Activated T-helper 1 cell treated with anti-CD3 and anti-CD28 coated beads, Interleukin-2, amount 50 U/mL, for 16 hours (primary cell): ENCODE measurements around the gene CD44.
"Not testable (repeated sequence)": the region's sequence is repeated elsewhere in the genome, so short reads cannot be mapped to it uniquely, and the experiment has no call there.

Experiments
- DNase-seq, 2 donors: peaks; one replicate each; pipeline ENCODE4 v3.0.0-alpha.2; 2020; ENCODE audit warnings: low read depth in 1 of 2, low spot score in 1 of 2

CD44 gene

DNA sequence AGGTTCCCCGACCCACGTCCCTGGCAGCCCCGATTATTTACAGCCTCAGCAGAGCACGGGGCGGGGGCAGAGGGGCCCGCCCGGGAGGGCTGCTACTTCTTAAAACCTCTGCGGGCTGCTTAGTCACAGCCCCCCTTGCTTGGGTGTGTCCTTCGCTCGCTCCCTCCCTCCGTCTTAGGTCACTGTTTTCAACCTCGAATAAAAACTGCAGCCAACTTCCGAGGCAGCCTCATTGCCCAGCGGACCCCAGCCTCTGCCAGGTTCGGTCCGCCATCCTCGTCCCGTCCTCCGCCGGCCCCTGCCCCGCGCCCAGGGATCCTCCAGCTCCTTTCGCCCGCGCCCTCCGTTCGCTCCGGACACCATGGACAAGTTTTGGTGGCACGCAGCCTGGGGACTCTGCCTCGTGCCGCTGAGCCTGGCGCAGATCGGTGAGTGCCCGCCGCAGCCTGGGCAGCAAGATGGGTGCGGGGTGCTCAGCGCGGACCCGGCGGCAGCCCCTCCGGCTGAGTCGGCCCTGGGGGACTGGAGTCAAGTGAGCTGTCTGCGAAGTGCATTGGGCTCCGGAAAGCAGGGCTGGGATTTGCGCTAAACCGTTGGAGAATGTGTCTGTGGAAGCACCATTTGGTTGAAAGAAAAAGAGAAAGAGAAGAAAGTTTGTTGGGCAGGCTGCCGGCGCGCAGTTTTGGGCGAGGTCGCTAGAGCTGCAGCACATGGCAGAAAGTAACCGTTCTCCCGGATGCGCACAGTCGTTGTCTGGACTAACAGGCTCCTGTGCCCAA is at the start of gene CD44:
Gene CD44, plus strand, starts transcription at position 229 of the 779 bp plus-strand sequence. Its CDS starts 133 bp downstream, at position 362.
- peak; percentile 53 to 70 for DNase-seq

DNA sequence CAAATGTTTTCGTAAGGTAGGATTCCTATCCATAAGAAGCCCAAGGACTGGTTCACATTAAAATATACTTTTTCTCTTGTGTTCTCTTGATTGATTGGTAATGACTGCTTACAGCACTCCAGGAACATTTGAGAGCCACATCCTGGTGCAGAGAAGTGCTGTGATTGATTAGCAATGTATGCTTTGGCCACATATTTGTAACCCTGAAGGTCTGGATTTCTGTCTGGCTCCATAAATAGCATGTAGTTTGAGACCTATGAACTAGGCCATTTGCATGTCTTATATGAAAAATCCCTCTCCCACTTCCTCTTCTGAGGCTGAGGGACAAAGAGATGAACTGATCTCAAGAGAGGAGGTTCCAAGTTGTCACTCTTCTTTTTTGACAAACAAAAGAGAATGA is 49.3 kb upstream of the CD44 start:
- DNase-seq = no peak

DNA sequence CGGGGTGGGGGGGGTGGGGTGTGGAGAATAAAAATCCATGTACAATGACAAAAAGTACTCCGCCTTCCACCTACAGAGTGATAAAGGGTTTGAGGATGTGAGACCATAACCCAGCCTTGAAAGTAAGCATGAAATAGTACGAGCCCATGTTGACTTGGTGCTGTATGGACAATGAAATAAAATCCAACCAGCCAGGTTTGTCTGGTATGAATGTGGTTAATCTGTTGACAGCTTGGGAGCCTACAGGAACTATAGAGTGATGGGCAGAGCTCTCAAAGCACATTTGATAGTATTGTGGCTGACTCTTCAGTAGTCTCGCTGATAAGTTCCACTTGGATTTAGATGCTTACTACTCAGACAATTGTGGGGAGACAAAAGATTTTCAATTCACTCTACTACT is 48.8 kb upstream of the CD44 start:
- no peak for DNase-seq

DNA sequence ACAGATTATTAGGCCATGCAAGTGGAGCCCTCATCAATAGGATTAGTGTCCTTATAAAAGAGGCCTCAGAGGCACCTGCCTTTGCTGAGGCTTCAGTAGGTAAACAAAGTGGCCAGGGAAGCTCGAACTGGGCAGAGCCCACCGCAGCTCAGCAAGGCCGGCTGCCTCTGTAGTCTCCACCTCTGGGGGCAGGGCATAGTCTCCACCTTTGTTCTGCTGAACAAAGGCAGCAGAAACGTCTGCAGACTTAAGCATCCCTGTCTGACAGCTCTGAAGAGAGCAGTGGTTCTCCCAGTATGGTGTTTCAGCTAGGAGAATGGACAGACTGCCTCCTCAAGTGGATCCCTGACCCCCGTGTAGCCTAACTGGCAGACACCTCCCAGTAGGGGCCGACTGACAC is 48.0 kb upstream of the CD44 start:
- not testable (repeated sequence) for DNase-seq

DNA sequence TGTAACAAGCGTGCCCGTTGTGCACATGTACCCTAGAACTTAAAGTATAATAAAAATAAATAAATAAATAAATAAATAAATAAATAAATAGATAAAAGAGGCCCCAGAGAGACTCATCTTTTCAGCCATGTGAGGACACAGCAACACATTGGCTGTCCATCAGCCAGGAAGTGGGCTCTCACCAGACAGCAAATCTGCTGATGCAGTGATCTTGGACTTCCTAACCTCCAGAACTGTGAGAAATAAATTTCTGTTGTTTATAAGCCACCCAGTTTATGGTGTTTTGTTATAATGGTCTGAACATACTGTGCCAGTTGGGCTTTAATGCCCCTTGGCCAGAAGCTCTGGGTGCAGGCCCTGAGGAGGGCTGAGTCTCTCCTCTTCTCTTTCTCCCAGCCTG is 42.2 kb upstream of the CD44 start:
- no peak for DNase-seq

DNA sequence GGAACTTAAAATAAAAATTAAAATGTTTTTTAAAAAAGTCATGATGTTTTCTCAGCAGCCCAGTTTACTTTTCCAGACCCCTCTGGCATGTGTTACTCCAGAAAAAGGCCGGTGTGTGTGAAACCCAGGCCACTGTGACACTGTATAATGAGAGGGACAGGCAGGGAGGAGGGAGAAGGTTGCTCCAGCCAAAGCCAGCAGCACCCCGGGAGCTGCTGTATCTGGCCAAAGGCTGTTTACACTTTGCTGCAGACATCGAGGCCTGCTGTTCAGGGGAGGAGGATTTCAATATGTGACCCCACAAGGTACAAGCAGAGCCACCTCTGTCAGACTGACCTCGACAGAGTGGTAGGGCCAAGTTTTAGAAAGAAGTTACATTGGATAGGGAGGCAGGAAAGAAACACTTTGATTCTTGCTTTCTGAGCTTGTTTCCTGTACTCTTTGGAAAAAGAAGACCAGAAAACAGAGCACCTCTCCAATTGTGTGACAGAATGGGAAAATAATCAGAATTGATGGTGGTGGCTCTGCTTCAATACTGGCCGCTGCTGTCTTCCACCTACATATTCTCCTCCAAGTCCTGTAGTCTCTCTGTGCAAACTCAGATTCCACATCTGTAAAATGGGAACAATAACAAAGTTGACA is 41.0 kb upstream of the CD44 start:
- no peak for DNase-seq

DNA sequence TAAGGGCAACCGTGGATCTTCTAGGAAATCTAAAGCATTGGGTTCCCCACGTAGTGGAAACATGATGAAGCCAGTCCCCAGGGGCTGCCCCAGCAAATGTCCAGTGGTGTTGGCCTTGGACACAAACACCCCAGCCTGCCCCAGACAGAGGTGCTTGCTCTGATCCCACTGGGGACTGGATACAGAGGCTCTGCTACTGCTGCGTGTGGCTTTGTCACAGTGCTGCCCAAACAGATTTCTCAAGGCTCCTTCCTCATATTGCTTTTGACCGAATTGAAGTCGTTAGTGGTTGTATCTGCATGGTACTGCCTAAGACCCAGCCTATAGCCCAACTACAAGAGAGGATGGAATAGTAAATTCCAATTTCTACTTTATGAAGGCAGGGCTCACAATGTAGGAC is 40.1 kb upstream of the CD44 start:
- DNase-seq = no peak

DNA sequence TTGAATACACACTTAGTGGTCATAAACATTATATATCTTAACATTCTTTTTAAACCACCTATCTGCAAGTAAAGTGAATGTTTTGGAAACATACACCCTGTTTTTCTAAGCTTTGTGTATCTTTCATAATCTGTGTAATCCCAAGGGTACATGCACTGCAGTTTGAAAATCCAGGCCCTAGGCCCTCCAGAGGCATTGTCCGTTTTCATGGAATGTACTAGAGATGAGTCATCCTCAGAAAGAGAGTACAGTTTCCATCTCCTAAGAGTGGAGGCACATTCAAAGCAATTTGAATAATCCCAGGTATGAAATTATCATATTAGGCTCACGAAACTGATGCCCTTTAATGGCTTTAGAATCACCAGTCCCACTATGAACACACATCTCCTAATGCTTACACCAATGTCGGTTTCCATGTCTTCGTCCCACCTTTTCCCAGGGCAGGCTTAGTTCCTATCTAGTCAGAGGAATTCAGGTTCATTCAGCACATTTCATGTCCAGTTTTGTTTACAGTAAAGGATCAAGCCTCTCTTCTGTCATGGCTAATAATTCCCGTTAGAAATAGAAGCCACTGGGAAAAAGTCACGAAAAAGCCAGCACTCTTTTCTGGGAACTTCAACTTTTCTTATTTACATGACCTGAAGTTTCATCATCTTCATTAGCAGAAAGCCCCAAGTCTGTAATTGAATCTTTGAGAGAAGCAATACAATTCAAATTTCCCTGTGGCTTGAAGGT is 39.5 kb upstream of the CD44 start:
- no peak for DNase-seq

DNA sequence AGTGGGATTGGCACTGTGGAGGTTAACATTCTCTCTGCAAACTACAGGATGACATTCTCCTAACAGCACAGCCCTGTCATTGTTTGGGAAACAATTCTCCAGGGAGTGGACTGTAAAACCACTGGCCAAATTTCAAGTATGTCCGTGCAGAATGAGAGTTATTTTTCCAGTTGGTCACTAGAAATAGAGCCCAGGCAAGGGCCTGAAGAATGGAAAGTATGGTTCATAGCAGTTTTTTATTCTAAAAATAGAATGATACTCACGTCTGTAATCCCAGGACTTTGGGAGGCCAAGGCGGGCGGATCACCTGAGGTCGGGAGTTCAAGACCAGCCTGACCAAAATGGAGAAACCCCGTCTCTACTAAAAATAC is 39.0 kb upstream of the CD44 start:
- DNase-seq = no peak

DNA sequence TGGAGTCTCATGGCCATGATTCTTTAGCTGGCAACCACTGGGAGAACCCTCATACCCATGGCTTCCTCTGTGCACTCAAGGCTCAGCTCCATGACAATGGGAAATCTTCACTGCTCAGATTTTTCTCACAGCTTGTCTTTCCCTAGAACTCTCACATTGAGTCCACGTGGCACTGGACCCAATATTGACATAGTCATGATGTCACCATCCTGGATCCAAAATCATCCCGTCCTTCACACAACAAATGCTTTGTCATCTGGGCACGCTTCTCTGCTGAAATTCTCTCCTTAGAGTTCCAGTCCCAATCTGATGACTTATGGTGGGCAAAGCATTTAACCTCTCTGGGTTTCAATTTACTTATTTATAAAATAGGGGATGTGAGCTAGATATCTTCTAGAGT is 37.7 kb upstream of the CD44 start:
- no peak for DNase-seq

DNA sequence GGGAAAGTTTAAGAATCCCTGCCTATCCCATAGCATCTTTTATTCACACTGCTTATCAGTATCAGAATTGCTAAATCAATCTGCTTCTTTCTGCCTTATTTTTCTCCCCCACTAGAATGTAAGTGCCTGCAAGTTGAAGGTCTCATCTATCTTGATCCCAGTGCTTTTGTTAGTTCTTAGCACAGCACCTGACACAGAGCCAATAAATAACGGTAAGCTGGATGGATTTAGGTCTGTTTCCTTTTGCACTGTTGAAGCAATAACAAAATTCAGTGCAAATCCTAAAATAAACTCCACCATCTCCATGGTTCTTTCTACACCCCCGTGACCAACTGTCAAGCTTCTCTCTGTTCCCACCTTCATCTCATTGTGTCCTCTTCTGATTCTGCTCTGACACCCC is 36.7 kb upstream of the CD44 start:
- DNase-seq = no peak

DNA sequence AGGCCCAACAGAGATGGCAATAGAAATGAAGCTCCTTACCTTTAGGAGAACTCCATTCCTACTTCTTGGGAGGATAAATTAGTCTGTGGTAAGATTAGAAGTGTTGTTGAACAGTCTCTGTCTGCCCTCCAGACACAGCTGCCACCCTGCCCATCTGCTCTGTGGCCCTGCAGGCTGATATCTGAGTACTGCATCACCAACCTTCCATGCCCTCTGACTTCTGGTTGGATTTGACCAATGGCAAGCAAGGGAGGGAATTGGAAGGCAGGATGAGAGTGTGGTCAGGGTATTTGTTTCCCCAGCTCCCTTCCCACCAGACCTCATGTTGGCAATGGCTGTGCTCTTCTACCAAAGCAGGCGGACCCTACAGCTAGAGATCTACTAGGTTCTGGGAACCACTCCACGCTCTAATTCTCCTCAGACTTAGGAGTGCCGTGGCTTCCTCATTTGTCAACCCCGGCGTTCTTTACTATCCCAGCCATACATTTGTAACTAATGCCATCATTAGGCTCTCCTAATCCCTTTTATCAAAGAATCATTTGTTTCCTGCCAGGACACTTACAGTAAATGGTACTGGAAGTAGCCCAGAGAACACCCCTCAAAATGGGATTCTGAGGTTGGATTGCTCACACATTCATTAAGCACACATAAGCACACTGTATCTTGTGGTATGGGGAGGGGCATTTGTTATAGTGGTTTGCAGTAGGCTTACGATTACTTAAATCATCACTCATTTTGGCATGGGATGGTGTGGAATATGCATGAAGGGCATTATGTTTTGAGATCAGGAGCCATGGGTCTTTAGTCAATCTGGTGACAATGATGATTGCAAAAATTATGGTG is 35.4 kb upstream of the CD44 start:
- DNase-seq = no peak

DNA sequence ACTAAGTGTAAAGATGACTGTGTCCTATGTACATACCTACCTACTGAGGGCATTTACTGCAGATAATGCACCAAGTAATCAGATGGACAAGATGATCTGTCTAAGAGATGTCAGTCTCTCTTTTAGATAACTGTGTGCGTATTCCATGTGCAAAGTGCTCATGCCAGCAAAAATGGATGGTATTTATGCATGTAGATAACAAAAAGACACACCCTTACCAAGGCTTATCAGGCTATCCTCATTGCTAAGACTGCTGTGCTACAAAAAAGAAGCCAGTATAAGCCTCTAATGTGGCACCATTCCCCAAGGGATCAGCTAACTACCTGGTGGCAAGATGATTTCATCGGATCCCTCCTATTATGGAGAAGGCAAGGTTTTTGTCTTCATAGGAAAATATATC is 34.3 kb upstream of the CD44 start:
- DNase-seq = no peak

DNA sequence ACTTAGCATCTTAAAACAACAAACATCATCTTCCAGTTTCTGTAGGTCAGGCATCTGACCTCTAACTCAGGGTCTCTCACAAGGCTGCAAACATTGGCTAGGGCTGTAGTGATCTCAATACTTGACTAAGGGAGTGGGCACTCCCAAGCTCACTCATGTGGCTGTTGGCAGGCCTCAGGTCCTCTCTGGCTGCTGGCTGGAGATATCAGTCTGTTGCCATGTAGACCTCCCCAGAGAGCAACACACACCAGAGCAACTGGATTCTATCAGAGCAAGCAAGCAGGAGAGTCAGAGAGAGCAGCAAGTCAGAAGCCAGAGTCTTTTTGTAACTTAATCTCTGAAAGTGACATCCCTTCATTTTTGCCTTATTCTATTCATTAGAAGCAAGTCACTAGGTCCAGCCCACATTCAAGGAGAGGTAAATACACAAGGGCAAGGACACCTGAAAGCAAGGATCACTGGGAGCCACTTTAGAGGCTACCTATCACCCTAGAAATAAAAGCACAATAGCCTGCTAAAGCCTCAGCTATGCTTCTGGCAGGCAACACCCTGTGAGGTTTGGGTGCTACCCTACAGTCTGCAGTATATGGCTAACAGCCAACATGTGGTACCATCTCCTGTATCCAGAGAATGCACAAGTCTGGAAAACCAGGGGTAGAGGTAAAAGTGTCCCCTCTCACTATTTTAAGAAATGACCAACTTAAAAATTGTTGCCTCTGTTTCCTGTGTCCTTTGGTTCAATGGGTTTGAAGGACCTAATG is 33.5 kb upstream of the CD44 start:
- DNase-seq = no peak

DNA sequence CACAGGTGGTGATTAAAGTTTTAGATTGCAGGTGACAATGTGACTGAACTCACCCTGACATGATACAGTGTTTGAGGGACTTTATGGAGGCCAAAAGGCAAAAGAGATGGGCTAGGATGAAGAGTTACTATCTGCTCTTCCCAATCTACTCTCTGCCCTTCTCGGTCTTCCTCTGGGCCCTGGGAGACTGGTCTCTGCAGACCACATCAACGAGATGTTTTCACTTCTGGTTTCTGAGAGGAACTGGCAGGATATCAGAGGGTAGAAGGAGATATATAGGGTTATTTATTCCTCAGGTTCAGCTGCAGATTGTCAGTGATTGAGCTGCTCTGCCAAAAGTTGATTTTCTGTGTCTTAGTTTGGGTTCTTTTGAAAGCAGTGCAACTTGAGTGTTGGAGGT is 32.4 kb upstream of the CD44 start:
- DNase-seq = no peak

DNA sequence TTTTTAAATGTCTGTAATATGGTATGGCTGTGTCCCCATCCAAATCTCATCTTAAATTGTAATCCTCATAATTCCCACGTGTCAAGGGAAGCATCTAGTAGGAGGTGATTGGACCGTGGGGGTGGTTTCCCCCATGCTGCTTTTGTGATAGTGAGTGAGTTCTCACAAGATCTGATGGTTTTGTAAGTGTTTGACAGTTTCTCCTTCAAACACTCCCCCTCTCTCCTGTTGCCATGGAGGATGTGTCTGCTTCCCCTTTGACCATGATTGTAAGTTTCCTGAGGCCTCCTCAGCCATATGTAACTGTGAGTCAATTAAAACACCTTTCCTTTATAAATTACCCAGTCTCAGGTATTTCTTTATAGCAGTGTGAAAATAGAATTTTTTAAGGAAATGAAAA is 31.1 kb upstream of the CD44 start:
- no peak for DNase-seq

DNA sequence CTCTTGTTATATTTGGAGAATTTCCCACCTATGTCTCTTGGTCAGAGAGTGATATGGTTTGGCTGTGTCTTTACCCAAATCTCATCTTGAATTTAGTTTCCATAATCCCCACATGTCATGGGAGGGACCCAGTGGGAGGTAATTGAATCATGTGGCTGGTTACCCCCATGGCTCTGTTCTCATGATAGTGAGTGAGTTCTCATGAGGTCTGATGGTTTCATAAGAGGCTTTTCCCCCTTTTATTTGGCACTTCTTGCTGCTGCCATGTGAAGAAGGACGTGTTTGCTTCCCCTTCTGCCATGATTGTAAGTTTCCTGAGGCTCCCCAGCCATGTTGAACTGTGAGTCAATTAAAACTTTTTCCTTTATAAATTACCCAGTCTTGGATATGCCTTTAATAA is 30.6 kb upstream of the CD44 start:
- not testable (repeated sequence) for DNase-seq

DNA sequence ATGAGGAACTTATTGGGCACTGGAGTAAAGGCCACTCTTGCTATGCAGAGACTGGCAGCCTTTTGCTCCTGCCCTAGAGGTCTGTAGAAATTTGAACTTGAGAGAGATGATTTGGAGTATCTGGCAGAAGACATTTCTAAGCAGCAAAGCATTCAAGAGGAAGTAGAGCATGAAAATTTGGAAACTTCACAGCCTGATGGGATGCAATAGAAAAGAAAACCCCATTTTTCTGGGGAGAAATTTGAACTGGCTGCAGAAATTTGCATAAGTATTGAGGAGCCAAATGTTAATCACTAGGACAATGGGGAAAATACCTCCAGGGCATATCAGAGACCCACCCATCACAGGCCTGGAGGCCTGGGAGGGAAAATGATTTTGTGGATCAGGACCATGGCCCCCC is 29.9 kb upstream of the CD44 start:
- no peak for DNase-seq

DNA sequence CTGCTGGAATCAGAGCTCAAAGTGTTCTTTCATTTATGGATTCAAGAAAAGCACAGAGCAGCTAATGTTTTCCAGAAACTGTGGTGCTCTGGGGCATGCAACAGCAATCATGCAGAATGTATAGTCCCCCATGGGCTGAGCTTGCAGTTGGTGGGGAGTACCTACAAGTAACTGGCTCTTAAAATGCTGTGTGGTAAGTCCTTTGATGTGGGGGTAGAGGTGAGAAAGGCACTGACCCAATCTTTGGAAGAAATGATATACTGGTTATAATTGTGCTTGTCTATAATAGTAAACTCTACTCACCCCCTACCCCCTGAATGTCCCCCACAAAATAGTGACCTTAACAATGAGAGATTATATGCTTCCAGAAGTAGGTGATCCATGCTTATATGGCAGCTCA is 29.1 kb upstream of the CD44 start:
- no peak for DNase-seq

DNA sequence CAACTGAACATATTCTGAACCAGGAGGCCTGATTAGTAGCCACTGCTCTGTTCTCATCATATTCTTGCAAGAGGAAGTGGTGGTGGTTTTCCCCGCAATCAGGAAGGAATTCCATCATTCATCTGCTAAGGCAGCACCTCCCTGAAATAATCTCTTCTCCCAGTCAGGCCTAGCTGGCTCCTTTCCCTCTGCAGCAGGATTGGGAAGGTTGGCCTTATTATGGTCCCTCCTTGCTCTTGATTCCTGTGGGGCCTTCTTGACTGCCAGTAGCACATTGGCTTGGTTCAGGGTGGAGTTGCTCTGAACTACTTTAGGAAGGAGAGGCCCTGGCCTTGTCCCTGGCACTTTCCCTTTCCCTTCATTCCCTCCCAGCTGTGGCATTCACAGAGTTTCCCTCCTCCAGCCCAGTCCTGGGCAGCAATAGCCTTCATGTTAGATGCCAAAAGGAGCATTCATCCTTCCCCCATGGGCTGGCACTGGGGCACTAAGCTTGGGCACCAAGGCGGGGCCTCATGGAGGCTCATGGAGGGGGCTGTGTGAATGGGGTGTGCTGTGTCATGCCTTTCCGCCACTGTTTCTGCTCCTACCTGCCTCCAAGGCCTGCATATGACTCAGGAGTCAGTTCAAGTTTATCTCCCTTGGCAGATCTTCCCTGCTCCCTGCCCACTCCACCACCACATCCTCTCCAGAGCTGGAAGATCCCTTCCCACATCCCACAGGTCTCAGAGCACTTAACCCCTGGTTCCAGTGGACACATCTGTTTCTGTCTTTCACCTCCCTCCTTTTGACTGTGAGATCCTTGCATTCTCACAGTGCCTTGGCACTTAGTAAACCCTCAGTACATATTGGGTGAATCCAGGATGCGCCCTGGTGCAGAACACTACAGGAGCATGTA is 27.6 kb upstream of the CD44 start:
- DNase-seq = no peak
